Activated T-cell treated with anti-CD3 and anti-CD28 coated beads for 48 hours (primary cell): ENCODE data around the gene MYCBPAP.

Experiments
- DNase-seq: peaks from one replicate; pipeline ENCODE4 v3.0.0-alpha.2; 2020; ENCODE audit warnings: low read depth

The MYCBPAP gene

DNA sequence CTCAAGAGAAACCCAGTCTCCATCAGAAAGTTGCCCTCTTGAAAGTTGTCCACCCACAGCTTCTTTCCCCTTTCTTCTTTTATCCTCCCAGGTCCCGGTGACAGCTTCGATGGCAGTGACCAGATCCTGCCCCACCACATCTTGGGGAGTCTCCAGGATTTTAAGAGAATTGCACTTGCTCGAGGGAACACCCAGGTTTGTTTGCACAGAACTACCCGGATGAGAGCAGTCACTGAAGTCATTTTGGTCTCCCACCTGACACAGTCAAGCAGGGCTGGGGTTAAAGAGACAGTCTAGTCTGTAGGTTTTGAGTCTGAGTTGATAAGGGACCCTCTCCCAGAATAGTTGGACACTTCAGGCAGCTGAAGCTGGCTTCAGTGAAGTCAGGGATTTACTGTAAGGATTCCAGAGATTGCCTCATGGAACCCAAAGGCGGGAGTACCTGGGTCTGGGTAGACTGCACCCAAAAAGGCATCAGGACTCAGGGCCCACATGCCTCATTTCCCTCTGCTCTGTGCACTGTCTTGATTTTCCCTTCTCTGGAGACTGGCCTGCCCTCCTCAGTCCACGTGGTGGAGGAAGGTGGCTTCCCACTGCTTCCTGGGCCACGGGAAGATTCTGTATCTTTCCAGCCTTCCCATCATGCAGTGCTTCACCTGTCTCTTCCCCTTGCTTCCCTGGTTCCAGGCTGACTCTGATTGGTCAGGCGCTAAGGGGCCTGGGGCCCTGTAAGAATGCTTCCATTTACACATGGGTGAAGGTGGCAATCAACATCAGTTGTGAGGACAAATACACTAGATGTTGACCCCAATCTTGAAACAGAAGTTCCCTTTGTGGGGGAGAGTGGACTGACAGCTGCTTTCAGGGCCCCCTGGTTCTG lies 9.5 kb downstream of the MYCBPAP start:
- DNase-seq = no peak

DNA sequence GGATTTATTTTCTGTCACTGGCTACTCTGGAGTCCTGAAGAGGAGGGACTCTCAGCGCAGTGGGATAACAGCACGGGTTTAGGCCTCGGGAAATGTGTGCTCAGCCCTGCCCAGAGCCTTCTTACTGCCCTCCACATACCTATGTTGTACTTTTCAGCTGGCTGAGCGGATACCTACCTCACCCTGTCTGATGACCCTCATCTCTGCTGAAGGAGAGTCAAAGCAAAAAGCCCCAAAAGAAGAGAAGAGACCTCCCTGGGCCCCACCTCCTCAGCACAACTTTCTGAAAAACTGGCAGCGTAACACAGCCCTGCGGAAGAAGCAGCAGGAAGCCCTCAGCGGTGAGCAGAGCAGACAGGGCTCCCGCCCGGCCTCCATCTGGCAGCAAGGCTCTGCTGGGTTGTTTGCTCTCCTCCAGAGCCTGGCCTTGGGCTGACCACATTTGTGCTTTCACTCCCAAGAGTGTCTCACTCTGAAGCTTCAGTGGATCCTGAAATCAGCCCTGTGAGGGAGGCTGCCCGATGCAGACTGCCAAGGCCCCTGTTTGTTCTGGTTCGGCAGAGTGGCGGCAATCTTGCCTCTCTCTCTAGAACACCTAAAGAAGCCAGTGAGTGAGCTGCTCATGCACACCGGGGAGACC lies 10.3 kb downstream of the MYCBPAP start:
- no peak for DNase-seq

DNA sequence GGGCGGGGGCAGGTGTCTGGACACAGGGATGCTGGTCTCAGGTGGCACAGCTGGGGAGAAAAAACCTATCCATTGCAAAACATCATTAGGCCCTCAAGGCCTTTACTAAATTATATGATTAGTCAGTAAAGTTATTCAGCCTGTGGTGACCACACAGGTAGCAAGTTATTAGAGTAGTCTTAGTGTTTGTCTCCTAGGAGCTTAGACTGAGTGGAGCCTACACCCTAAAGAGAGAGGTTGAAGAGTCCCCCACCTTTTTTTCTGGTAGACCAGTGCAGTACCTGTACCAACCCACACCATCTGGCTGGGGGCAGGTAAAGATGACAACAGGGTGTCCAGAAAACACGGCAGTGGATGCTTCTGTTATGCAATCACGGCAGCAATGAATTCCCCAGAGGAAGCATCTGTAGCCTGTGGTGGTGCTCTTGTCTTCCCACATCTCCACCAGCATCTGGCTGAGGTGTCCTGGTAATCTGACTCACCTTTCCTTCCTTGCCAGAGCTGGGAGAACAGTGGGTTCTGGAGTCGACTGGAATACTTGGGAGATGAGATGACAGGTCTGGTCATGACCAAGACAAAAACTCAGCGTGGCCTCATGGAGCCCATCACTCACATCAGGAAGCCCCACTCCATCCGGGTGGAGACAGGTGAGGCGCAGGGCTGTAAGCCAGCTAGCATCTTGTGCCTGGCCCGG lies 11.0 kb downstream of the MYCBPAP start:
- no peak for DNase-seq

DNA sequence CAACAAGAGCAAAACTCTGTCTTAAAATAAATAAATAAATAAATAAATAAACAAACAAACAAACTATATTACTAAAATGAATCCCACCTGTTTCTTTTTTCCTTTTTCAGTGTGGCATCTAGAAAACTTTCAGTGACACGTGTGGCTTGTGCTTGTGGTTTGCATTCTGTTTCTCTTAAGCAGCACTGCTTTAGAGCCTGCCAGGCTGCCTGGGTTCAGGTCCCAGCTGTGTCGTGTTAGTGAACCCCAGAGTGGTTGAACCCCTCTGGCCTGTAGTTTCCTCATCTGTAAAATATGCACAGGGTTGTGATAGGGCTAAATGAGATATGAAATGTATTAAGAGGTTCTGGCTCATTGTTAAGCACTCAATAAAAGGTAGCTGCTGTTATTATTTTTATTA lies 12.2 kb downstream of the MYCBPAP start:
- no peak for DNase-seq

DNA sequence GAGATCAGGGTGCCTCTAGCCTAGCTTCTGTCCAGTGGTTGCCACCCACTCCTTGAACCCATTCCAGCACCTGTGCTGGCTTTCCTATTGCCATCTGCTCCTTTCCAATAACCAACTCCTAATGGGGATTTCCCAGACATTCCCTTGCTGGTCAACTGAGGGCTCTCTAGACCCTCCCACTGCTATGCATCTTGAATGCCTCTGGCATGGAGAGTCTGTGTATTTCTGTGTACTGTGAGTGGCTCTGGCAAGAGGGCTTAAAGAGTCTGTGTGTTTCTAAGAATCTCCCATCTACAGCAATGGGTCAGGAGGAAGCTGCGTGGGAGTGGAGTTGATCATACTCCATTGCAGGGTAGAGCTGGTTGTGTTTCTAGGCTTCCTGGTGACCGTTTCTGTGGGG lies 13.3 kb downstream of the MYCBPAP start:
- no peak for DNase-seq

DNA sequence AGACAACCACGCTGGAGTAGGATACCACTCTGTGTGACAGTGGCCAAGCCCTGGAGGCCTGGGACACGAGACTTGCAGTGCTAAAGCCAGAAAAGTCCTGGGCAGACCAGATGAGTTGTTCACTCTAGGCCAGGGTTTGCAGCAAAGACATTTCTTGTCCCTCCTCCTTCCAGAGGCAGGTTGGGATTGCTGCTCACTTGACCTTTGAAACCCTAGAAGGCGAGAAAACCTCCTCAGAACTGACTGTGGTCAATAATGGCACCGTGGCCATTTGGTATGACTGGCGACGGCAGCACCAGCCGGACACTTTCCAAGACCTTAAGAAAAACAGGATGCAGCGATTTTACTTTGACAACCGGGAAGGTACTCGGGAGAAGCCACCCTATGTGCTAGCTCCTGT lies 14.5 kb downstream of the MYCBPAP start:
- no peak for DNase-seq

DNA sequence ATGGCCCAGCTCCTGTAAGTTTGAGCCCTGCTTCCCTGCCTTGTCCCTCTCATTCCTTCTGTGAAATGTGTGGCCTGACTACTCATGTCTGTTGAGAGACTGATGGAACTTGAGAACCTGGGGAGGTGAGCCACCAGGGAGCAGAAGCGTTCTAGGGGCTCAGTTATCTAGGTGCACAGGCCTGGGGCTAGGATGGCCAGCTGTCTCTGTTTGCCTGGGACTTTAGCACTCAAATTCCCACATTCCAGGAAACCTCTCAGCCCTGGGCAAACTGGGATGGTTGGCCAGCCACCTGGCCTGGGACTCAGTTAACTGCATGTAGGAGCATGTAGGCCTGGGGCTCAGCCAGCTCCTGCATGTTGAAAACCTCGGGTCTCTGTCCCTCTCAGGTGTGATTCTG lies 15.0 kb downstream of the MYCBPAP start:
- DNase-seq = no peak

DNA sequence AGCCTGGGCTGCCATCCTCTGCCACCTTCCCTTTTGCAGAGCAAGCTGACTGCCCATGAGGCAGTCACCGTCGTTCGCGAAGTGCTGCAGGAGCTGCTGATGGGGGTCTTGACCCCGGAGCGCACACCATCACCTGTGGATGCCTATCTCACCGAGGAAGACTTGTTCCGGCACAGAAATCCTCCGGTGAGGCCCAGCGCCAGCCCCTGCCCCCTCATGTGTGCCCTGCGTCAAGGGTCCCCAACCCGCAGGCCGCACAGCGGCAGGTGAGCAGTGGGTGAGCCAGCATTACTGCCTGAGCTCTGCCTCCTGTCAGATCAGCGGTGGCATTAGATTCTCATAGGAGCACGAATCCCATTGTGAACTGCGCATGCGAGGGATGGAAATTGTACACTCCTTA lies 16.6 kb downstream of the MYCBPAP start:
- DNase-seq = no peak

DNA sequence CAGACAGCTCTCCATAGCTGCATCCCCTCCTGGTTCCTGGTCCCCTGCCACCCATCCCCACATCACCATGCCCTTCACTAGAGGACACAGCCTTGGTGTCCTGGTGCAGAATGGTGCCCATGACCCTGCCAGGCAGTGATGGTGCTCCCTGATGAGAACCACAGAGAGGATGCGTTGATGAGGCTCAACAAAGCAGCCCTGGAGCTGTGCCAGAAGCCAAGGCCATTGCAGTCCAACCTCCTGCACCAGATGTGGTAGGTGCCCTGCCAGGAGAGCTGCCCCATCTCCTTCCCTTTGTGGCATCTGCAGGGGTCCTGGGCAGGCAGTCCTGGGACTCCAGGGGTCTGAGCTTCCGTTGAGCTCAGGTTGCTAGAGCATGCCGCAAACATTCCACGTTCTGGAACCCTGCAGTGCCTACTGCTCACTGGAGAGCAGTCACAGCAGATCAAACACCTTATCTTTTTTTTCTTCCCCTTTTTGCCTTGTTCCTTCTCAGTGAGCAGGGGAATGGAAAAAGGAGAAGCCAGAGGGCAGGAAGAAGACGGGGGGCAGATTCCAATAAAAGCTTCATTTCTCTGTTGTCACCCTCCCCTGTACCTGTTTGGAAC lies 19.0 kb downstream of the MYCBPAP start:
- DNase-seq = no peak

DNA sequence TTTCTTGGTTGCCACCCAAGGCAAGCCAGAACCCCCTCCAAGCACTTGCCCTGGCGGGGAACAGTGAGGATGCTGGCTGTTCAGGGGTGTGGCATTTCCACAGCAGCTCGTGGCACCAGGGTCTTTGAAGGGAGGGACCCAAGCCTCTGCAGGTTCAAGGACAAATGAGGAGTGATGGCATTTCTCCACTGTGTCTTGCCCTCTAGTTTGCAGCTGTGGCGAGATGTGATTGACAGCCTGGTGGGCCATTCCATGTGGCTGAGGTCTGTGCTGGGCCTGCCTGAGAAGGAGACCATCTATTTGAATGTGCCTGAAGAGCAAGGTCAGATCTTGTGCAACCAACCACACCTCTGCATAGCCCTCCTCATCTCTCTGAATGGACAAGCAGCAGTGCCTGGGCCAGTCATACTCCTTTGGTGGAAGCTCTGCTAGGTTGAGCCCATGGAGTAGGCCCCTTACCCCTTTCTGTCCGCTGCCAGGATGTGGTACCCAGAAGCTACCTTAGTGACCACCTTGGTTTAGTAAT lies 19.8 kb downstream of the MYCBPAP start:
- no peak for DNase-seq

DNA sequence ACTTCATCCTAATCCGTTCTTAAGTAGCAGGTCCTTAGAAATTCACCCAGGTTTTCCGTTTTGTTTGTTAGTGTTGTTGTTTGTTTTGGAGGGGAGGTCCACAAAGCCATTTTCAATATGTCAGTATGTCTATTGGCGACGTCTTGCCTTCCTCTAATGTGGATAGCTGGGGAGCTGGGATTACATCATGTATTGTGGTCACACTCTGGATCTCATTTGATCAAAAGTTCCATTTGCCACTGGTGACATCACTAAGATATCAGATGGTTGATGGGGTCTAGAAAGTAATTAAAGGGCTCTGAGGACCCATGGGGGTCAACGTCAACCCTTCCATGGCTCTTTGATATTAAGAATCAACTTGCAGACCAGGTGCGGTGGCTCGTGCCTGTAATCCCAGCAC lies 21.6 kb downstream of the MYCBPAP start:
- DNase-seq = no peak

DNA sequence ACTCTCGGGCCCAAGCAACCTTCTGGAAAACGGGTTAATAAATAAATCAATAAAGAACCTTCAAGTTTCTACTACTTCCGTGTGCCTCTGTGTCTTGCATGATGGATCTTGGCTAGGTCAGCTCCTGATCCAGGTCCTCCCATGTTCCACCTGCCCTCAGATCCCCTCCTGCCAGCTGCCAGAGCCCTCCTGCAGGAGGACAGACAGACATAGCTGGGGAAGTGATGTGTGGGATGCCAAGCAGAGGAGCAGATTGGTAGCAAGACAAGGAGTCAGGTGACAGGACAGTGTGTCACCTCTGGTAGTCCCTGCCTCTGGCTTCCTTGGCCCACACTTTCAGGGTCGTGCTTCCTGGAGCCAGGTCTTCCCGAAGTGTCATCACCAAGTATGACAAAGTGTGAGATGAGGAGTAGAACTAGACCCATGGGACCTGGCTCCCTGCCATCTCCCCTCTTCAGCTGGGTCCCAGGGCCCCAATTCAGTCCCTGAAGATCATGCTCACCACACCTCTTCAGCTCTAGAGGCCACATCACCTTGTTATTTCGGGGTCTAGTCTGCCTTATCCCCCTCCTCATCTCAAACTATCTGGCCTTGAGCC lies 23.3 kb downstream of the MYCBPAP start:
- DNase-seq = no peak

DNA sequence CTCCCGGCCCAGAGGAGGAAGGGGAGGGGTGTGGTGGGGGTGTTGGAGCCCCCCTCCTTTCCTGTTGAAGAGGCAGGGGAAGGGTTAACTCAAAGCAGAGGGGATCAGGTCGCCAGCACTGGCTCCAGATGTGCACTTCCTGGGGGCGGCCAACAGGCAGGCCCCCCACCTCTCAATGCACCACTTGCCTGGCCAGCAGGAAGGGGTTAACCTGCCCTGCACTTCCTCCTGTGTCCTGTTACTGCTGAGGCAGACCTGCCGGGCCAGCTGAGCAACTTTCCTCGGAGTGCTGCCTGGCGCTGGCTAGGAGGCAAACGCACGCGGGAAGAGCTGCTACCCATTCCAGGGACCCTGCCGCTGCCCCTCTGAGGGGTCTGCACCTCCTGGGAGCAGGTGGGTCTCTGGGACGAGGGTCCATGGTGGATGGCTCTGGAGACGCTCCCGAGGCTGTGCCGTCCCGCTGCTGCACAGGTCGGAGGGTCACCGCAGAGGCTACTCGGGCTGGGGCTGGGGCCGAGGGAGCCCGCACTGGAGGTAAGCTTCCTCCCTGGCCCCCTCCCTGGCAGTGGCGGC lies 24.3 kb downstream of the MYCBPAP start, which contains the start of gene EPN3:
TSS of gene EPN3 (plus strand) at position 284 of the 573 bp plus-strand sequence. CDS start 3,822 bp downstream, outside the sequence.
- DNase-seq = no peak

DNA sequence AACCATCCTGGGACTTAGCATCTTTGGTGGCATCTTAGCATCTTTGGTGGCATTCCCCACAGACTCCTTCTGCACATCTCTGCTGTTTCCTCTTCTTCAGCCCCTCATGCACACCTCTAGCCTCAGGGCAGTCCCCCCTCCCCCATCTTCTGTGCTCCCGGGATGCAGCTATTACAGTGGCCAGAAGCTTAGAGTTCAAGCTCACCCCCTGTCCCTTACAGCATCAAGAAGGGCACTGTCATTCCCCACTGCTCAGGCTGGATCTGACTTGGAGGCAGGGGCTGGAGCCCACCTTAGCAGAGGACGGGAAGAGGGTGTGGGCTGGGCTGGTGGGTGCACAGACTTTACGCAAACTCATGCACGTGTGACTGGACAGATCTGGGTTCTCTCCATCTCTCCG lies 24.9 kb downstream of the MYCBPAP start:
- no peak for DNase-seq

DNA sequence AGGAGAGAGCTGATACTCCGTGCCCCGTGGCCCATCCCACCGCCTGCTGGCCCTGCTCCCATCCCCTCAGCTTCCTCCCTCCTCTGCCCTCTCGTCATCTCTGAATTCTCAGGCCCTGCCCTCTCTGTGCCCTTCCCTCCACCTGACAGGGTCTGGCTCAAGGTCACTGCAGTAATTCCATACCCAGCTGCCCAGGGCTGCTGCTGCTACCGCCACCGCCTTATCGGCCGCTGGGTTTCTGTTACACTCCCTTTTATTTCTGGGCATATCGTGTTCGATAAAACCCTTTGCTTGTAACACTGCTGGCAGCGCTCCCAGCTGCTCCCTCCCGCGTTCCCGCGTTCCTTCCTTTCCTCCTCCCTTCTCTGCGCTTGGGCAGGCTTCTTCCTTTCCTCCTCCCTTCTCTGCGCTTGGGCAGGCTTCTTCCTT lies 25.5 kb downstream of the MYCBPAP start:
- DNase-seq = no peak

DNA sequence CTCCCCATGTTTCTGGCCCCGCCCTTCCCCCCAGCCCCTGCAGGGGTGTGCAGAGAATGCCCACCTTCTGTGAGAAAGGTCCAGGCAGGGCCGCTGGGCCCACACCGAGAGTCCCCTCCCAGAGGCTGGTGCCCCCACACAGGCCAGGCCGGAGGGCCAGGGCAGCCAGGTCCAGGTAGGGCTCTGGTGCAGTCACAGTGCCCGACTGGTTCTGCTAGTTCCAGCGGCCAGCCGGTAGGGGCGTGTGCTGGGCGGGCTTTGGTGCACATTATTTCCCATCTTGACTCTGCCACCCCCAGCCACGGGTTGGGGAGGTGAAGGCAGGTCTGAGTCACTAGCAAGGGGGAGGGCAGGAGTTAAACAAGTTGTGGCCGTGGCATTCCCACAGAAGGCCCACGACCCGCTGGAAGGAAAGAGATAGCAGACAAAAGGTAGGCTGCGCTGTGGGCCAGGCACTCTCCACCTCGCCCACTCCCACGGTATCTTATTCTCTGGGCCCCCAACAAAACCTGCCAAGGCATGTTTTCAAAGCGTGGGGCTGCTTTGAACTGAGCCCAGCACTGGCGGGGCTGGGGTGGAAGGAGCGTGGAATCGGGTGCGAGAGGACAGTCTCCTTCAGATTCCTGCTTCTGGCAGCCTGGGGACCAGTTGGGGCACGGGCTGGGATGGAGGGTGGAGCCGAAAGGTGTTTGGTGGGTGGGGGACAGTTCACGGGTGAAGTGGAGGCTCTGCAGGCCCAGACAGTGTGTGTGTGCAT lies 26.2 kb downstream of the MYCBPAP start:
- DNase-seq = peak; percentile 28

DNA sequence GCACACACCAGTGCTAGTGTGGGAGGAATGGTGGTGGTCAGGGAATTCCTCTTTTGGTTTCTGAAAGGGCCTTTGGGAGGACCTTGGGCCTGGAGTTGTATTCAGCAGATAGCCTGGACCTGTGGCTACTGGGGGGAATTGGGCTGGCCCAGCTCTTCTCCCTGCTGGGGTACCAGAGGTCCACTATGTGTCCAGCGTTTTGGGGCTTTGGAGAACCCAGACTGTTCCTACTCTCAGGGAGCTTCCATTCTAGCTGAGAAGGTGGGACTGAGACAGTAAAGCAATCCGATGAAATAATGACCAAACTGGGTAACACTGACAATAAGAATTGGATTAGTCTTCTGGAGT lies 26.7 kb downstream of the MYCBPAP start:
- no peak for DNase-seq

DNA sequence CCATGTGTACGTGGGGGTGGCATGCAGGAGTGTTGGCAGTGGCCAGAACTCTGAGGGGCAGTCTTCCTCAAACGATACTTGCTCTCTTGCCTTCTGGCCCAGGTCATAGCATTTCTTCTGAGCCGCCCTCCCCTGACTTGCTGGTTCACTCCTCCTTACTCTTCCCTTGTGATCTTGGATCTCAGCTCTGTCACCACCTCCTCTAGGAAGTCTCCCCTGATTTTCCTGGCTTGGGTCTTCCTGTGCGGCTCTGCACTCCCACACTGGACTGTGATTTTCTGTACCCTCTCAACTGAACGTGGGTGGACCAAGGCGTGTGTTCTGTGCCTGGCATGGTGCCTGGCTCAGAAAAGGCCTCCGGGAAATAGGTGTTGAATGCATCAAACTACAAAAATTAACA lies 27.2 kb downstream of the MYCBPAP start:
- no peak for DNase-seq

DNA sequence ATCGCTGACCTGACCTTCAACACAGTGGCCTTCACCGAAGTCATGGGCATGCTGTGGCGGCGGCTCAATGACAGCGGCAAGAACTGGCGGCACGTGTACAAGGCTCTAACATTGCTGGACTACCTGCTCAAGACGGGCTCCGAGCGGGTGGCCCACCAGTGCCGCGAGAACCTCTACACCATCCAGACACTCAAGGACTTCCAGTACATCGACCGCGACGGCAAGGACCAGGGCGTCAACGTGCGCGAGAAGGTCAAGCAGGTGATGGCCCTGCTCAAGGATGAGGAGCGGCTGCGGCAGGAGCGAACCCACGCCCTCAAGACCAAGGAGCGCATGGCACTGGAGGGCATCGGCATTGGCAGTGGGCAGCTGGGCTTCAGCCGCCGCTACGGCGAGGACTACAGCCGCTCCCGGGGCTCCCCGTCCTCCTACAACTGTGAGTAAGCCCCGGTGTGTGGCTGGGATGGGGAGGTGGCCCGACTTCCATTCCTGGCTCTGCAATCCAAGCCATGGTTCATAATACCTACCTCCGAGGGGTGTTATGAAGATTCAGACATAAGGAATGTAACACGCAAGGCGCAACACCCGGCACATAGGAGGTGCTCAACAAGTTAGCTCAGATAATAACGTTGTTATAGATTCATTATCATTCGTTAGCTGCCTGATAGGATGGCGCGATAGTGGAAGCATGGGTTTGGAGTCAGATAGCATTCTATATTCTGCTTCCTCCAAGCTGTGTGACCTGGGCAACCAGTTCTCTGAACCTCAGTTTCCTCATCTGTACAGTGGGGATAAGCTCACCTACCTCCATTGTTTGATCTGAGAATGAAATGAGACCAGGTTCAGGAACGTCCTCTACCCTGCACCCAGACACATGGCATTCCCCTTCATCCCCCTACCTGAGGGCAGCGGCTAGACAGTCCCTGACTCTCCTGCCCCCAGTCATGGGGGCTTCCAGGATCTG lies 28.7 kb downstream of the MYCBPAP start:
- no peak for DNase-seq
